OCI-LY7 (cell line): Measurements from ENCODE around the gene CTNNA2.

ENCODE experiments used
- CTCF ChIP-seq: fragments of 200-600 bp; sonication (generic); conservative IDR thresholded peaks from 2 replicates; pipeline ENCODE4 v1.5.1; 2014; ENCODE audit warnings: mild to moderate bottlenecking, antibody characterized with exemption, low read length, moderate library complexity, mixed read lengths
- EZH2phosphoT487 ChIP-seq: fragments of 200-600 bp; sonication (generic); IDR thresholded peaks from 2 replicates; pipeline ENCODE4 v1.6.1; 2018; ENCODE audit warnings: low read depth, borderline replicate concordance, mild to moderate bottlenecking, mixed run types, antibody characterized with exemption, low read length, moderate library complexity, mixed read lengths

DNA sequence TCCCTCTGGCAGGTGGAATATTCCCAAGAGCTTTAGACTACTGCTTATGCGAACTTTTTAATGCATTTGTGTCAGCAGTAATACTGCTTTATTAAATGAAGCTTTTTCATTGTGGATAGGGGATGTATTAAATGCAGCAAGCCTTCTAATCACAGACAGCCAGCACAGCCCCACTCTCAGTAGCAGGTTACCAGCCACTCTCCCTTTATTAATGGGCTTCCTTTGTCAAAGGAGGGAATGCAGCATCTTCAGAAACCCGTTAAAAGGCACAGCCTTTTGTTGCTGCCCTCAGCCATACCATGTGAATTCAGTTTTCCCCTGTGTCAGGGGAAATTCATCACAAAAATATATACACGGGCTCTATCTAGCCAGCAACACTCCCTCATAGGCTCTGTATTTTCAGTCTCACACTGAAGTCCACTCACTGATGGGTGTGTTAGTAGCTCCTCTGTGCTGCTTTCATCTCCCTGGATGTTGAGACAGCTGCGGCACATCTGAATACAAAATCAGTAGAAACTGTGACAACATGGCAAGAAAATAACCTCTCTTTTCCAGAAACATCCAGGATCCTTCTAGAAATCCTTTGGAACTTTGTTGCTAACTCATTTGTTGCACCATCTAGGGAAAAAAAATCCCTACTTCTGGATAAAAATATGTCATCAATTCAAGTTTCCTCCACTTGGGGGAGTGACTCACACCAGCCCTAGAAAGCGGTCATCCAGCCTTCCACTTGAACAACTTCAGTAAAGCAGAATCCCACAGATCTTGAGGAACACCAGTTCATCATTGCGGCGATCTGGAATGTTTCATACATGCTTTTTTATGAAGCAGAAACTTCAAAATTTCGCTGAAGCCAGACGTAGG lies 743.3 kb downstream of the CTNNA2 start:
- TF ChIP-seq CTCF (peak; percentile 61), EZH2phosphoT487 (no peak)
